Muscle of back (tissue), 11 donors: ENCODE results near the gene PLA2G1B. TPM values are rescaled to one million over a fixed set of nuclear protein-coding genes. Genes with fewer than 3 reads are reported as not detected.

ENCODE experiments used
- DNase-seq, 3 donors: peaks; one replicate each; pipeline versions ENCODE4 v3.0.0 to v3.0.0-alpha.2; 2013
- polyA plus RNA-seq, 10 donors: library from polyadenylated mRNA; unstranded; fragments of 120-200 nt; gene quantifications; one replicate each; pipeline ENCODE4 v1.2.1, GENCODE V29; 2013; ENCODE audit not compliant: insufficient read length in 10 of 10

Gene PLA2G1B
- polyA plus RNA-seq, 10 donors = not detected

DNA sequence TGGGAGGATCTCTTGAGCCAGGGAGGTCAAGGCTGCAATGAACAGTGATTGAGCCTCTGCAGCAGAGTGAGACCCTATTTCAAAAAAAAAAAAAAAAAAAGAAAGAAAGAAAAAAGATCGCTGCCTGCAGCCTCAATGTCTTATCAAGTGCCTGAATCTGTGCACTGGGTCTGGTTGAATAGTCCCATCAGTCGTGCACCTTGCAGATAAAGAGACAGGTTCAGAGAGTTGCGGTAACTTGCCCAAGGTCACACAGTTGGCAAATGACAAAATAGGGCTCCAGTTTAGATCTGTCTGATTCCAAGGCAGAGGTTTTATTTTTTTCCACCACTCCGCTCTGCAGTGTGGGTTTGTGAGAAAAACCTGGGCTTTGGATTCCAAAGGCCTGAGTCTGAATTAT is 649 bp upstream of the PLA2G1B start:
- DNase-seq = no peak

DNA sequence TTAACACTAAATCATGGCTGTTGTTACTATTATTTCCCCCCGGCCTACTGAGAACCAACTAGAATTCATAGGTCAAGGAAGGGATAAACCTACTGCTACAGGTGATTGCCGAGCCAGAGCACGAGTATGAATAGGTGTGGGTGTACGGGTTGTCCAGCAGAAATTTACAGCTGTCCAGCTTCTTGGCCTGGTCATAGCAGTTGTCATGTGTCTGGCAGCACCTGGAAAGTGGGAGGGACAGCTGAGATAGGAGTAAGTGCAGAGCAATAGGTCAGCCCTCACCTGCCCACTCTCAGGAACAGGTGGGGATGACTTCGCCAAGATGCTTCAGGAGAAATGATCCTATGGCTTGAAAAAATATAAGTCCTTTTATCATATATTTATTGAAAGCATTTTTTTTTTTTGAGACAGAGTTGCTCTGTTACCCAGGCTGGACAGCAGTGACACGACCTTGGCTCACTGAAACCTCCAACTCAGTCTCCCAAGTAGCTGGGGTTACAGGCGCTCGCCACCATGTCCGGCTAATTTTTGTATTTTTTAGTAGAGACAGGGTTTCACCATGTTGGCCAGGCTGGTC is 2.6 kb downstream of the PLA2G1B start:
- no peak for DNase-seq

DNA sequence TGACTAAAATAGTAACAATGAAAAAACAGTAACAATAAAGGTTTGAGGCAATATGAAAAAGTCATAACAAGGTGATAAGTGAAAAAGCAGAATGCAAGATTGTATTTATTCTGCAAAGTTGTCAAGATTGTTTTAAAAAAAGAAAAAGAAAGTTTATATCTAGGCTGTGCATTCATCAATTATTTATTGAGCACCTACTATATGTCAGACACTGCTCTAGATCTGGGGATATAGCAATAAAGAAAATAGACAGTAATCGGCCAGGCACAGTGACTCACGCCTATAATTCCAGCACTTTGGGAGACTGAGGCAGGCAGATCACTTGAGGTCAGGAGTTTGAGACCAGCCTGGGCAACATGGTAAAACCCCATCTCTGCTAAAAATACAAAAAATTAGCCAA is 3.8 kb downstream of the PLA2G1B start:
- DNase-seq = no peak

DNA sequence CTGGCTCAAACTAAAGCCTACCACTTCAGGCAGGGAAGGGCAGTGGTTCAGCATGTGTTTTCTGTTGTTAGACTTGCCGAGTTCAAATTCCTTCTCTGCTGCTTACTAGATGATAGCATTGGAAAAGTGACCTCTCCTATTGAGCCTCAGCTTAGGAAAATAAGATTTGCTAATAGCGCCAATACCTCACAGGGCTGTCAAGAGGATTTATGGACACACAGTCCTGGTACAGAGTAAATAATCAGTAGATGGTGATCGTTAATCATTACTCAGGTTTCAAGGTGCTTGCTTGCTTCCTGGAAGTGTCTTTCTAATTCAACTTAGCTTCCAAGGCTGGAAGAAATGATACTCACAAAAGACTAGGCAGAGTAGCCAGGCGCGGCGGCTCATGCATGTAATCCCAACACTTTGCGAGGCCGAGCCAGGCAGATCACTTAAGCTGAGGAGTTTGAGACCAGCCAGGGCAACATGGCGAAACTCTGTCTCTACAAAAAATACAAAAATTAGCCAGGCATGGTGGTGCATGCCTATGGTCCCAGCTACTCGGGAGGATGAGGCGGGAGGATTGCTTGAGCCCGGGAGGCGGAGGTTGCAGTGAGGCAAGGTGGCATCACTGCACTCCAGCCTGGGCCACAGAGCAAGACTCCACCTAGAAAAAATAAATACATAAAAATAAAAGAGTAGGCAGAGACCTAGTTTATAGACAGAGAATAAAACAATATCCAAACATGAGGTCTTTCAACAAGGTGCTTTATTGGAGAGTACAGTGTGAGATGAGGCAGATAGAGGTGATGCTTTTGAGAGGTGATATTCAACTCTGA is 6.0 kb downstream of the PLA2G1B start:
- DNase-seq = no peak

DNA sequence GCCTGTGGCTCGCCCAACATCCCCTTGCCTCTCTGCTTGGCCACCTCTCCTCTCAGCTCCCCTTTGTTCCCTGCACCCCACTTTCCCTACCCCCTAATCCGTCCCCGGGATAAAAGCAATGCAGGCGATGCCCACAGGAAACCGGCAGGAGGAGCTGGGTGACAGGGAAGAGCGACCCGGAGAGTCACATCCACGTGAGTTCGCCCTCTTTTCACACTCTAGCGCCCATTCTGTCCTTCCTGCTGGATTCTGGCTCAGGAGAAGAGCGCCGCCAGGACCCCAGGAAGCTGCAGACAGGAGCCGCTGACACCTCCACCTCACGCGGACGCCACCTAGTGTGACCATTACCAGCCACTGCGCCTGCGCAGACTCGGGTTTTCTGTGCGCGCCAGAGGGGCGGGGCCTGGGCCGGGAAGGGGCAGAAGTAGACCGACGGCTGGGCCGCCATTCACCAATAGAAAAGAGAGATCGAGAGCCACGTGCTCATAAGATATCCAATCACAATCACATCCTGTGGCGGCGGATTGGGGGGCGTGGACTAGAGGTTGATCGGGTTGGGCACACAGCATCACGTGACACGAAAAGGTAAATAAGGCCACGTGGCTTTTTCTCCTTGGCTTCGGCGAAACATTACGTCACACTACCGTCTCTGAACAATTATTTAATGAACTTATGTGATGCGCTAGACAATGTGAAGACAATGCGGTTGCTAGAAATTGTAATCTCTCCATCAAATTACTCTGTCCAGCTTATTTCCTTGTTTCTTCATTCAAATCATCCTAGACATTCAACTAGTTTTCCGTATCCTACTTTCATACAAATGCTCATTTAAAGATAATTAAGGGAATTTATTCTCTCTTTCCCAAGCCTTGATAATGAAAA is 10.1 kb downstream of the PLA2G1B start:
- peak; percentile 98 to 99 (median 99) for DNase-seq

DNA sequence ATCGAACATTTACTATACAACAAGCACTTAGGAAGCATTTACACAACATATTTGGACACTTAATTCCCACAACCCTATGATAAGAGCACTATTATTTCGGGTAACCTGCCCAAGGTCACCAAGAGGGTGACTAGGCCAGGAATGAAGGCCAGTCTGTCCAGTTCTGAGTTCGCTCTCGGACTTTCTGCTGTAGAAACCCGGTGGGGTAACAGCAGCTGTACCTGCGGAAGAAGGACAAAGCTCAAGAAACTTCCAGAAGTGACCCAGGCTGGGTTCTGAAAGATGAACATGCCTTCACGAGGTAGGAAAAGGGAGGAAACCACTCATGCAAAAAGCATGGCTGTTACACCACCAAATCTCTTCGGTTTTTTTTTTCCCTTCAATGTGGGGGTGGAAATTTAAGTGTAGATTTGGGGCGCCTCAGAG is 10.8 kb downstream of the PLA2G1B start:
- no peak for DNase-seq

DNA sequence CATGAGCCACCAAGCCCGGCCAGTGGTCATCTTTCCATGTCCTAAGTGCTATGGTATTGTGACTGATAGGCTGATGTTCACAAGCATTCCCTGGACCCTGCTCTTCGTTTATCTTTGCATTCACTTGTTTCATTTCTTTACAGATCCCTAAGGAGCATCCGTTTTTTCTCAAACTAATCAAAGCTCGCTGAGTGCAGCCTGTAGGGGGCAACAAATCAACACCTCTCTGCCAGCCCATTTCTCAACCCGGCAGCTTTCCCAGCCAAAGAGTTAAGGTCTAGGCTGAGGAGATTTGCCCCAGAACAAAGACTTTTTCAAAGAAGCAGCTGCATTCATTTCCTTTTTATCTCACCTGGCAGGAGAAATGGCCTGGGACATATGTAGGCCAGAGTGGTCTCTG is 13.4 kb downstream of the PLA2G1B start:
- DNase-seq = no peak

DNA sequence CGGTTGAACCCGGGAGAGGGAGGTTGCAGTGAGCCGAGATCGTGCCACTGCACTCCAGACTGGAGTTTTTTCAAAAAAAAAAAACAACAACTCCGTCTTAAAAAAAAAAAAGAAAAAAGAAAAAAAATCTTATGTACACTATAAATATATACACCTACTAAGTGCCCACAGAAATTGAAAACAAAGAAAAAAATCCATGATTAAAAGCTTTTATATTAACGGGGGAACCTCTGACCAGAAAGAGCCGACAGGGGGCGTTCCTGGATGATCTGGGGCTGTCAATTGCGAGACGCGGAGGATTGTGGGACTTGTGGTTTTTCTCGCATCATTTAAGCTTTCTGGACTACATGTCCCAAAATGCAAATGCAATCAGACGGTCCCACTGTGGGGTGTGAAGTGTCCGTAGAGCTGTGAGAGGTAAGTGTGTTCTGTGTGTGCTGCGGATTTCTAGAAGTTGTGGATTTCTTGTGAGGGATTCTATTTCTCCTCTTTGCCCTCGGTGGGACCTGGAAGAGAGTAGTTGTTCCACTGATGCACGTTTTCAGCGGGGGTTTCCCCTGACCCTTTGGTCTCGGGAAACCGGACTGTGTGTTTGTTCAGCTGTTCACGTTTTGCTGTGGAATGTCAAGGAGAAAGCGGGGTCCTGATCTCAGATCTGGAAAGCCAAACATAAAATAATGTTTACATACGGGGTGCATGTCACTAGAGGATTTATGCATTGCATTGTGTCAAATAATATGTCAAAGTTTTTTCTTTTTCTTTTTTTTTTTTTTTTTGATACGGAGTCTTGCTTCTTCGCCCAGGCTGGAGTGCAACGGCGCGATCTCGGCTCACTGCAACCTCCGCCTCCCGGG is 25.4 kb downstream of the PLA2G1B start, which contains the start of gene SIRT4:
SIRT4 (plus strand) TSS at position 360 of the 854 bp plus-strand sequence. CDS start 1,241 bp downstream, outside the sequence.
- DNase-seq = peak; percentile 94 to 97 (median 95)

DNA sequence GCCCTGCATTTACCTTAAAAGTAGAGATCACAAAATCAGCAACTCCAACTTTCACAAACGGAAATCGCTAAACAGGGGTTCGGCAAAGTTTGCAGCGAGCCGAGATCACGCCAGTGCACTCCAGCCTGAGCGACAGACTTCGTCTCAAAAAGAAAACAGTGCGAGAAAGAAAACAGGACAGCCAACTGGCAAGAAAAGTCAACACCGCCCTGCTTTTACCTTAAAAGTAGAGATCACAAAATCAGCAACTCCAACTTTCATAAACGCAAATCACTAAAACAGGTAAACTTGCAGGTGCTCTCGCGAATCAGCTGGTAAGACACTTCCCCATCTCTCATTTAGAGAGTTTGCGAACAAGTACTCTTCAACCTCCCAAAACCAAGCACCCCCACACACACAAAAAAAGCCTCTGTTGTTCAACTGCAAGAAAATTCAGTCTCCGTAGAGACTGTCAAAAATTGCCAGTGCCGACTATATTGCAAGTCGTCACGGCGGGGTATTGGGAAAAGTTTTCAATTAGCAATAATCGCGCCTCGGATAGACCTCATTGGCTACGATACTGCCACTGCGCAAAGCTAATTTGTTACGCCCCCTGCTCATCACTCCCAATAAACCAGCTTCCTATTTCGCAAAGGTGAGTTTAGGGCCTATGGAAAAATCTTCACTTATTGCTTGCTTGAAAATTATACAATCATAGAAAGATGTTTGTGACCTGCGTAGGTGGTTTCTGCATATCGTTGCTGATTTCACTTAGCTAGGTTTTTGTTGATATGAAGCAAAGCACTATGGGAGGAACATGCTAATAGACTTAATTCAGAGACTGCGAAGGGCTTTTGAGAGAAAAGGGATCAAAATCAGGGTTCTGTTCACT is 34.7 kb downstream of the PLA2G1B start, which contains the start of gene RNU4-1:
RNU4-1 (minus strand) TSS at position 577 of the 871 bp plus-strand sequence.
- peak; percentile 89 to 95 (median 94) for DNase-seq

DNA sequence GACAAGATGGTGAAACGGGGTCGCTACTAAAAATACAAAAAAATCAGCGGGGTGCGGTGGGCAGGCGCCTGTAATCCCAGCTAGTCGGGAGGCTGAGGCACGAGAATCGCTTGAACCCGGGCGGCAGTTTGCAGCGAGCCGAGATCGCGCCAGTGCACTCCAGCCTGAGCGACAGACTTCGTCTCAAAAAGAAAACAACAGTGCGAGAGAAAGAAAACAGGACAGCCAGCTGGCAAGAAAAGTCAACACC is 35.2 kb downstream of the PLA2G1B start:
- no peak for DNase-seq

DNA sequence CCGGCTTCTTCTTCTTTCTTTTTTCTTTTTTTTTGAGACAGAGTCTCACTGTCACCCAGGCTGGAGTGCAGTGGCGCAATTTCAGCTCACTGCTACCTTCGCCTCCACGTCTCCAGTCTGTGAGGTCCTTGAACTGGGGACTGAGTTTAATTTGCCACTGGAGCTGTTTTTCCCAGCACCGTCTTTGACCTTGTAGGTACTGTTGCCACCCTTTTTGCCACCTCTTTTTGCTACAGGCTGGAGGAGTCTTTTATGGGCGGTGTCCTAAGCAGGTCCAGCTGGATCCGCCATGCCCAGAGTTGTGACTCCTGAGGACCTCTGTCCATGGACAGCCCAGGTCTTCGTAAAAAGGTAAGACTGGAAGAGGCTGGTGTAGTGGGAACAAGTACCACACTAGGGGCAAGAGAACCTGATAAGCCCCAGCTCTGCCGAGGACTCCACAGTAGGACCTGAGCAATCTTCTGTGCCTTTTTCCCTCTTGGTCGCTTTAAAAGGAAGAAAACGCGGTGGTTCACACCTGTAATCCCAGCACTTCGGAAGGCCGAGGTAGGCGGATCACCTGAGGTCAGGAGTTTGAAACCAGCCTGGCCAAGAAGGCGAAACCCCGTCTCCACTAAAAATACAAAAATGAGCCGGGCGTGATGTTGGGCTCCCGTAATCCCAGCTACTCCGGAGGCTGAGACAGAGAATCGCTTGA is 36.8 kb downstream of the PLA2G1B start:
- DNase-seq = peak in 1 of 3 donors; percentile 39

DNA sequence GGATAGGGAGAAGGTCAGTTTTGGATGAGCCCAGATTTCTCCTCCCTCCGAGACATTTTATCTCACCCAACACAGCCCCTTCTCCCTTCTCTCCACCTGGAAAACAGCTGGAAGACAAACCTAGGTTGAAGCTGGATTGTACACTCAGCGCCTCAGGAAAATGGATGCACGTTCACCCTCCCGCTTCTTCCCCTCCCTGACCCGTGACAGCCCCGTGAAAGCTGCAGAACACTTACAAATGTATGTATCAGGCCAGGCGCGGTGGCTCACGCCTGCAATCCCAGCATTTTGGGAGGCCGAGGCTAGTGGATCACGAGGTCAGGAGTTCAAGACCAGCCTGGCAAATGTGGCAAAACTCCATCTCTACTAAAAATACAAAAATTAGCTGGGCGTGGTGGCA is 40.1 kb downstream of the PLA2G1B start:
- no peak for DNase-seq

DNA sequence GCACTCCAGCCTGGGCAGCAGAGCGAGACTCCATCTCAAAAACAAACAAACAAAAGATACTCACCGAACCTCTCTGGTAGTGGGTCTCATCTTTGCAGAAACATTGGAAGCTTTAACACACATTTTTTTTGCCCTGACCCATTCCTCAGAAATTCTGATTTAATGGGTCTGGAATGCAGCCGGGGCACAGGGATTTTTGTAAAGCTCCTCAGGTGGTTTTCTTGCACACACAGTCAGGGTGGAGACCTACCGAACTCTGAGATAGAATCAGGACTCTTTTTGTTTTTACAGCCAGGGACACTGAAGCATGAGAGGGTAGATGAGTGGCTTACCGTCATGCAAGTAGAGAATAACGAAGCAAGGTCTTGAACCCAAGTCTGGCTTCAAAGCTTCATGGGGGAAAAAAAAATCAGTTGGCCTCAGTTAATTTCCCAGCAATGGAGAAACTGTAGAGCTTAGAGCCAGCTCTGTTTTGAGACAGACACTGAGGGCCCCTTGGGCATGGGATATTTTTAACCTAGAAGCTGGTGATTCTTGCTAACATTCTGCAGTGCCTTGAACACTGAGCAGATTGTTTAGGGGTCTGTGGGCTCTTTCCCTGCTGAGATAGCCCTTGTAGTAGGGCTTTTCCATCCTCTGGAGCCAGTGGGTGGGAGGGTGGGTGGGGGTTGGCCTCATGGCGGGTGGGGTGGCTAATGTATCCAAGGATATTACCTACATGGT is 40.6 kb downstream of the PLA2G1B start:
- no peak for DNase-seq

DNA sequence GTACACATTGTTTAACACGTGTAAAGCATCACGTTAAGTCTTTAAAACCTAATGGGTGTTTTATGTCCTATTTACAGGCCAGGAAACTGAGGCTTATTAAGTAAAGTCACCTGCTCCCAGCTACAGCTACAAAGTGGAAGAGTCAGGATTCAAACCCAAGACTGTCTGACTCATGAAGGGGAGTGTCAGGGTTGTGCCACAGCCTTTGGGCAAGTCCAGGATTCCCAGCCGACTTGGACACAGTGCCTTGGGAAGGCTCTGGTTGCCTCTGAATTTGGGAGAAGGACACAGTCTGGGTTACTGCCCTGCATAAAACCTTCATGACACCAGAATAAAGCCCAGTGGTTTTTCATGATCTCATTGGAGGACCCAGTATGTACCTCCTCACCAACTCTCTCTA is 43.2 kb downstream of the PLA2G1B start:
- no peak for DNase-seq

DNA sequence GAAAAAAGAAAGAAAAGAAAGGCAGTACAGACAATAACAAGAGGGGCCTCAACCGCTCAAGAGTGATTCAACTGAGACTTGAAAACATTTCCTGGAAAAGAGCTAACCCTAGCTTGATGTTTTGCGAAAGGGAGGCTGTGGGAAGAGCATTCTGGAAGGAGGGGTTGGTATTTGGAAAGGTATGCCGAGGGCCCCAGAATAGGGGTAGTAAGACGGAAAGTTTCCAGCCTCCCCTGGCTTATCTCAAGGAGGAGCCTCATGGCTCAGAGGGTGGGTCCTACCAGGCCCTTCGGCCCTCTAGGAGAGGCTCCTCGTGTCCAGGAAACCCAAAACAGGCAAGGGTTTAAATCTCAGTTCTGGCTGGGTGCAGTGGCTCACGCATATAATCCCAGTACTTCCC is 44.3 kb downstream of the PLA2G1B start:
- no peak for DNase-seq

DNA sequence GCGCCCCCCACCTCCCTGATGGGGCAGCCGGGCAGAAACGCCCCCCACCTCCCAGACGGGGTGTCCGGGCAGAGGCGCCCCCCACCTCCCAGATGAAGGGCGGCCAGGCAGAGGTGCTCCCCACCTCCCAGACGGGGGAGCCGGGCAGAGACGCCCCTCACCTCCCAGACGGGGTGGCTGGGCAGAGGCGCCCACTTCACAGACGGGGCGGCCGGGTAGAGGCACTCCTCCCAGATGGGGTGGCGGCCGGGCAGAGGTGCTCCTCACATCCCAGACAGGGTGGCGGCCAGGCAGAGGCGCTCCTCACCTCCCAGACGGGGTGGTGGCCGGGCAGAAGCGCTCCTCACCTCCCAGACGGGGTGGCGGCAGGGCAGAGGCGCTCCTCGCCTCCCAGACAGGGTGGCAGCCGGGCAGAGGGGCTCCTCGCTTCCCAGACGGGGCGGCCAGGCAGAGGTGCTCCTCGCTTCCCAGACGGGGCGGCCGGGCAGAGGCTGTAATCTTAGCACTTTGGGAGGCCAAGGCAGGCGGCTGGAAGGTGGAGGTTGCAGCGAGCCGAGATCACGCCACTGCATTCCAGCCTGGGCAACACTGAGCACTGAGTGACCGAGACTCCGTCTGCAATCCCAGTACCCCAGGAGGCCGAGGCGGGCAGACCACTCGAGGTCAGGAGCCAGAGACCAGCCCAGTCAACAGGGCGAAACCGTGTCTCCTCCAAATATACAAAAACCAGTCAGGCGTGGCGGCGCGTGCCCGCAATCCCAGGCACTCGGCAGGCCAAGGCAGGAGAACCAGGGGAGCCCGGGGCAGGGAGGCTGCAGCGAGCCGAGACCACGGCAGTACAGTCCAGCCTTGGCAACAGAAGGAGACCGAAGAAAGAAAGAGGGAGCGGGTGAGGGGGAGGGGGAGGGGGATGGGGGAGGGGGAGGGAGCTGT is 49.2 kb downstream of the PLA2G1B start:
- no peak for DNase-seq

DNA sequence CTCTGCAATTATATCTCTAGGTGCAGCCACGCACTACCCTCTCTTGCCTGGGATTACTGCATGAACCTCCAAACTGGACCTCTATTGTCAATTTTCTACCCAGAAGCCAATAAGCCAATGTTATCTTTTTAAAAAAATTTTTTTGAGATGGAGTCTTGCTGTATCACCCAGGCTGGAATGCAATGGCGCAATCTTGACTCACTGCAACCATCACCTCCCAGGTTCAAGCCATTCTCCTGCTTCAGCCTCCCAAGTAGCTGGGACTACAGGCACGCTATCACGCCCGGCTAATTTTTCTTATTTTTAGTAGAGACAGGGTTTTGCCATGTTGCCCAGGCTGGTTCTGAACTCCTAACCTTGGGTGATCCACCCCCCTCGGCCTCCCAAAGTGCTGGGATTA is 50.8 kb downstream of the PLA2G1B start:
- no peak for DNase-seq
